GM19043 (cell line): ENCODE data around the gene GPR55.

ENCODE experiments used
- ATAC-seq: cut with Tn5 transposase; IDR thresholded peaks from one replicate; pipeline ENCODE4 v1.9.1; 2021; ENCODE audit warnings: low read depth; ENCODE audit not compliant: unreplicated experiment

Gene GPR55

DNA sequence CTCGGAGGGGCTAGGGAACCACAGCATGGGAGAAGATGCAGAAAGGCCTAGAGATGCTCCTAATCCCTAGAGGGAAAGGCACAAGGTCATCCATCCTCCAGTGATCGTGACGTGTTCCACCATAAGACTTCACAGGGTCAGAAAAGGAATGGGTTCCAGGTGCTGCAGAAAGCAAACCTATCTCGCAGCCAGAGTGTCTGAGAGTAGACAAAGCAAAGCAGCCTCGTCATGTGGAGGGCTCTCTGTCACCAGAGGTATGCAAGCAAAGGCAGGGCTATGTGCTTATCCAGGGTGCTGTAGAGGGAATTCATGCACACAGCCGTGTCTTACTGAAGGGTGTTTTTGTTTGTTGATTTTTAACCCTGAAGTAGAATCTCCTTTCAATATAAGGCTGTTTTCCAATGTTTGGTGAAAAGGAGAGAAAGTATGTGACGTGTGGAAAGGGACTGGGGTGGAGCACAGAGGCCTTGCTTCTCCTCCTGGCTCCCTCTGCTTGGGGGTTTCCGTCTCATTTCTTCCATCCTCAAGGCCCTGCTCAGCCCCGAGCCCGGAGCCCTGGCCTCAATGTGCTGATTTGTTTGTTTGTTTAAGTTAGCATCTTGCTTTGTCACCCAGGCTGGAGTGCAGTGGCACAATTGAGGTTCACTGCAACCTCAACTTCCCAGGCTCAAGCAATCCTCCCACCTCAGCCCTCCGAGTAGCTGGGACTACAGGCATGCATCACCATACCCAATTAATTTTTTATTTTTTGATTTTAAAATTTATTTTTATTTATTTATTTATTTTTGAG is 3.0 kb downstream of the GPR55 start:
- no peak for ATAC-seq

DNA sequence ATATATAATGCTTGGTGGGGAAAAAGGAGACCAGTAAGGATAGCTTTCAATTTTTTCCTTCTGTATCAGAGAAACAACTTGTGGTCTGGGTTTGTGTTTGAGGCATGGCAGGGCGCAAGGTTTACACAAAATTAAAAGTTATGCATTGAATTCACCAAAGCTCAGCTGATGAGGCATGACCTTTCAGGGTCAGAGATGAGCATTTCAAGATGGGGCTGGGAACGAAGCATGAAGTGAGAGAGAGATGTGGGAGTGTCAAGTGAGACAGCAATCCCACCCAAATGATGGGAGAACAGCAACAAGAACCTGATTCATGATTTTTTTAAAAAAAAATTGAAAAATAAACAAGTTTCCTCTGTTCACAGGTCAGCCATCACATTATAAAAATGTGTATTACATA is 4.9 kb downstream of the GPR55 start:
- no peak for ATAC-seq

DNA sequence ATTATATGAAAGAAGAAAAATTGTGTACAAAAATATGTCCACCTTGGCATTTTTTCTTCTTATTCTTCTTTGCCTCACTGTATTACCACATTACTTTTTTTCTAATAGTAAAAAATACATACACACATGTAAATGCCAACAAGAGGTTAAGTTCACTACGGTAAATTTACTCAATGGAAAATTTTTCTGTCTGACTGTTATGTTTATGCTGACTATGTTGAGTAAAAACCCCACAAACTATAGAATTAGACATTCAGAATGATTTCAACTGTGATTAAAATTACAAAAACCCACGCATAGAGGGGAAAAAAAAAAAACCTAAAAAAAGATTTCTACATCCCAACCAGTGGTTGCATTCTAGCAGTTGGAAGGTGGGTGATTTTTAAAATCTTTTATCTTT is 5.4 kb downstream of the GPR55 start:
- ATAC-seq: no peak

DNA sequence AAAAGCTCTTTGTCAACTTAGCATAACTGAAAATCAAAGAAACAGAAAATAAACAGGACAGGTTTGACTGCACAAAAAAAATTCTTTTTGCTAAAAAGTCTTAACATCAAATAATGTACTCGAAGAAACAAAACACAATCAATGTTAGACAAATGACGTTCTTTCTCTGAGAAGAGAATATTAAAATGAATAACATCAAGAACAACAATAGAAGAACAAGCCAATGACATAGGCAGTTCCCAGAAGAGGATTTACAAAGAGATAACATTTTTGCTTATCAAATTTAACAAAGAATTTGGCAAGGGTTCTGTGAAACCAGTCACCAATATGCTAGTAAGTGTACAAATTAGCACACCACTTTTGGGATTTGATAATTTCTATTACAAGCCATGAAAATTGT is 5.8 kb downstream of the GPR55 start:
- no peak for ATAC-seq

DNA sequence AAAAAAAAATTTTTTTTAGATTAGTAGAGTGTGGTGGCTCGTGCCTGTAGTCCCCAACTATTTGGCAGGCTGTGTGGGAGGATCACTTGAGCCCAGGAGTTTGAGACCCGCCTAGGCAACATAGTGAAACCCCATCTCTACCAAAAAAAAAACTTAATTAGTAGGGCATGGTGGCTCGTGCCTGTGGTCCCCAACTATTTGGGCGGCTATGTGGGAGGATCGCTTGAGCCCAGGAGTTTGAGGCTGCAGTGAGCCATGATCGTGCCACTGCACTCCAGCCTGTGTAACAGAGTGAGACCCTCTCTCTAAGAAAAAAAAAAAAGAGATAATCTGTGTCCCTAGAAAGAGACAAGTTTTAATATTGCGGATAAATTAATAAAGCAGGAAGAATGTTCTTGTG is 8.8 kb downstream of the GPR55 start:
- ATAC-seq: no peak

DNA sequence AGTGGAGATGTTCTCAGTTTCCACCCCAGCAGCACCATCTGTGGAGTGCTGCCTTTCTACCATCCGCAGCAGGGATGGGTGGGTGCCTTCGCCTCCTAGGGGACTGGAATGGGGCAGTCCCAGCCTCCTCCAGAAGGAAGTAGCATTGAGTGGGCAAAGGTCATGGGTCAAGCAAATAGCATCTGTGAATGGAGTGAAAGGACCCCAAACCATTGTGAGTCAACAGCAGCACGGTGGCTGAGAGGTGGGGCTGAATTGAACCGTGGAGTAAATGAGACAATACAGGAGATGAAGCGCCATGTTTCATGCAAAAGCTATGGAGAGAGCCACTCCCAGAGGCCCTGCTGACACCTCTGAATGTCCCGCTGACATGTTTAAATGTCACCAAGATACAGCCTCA is 9.7 kb downstream of the GPR55 start:
- ATAC-seq: no peak

DNA sequence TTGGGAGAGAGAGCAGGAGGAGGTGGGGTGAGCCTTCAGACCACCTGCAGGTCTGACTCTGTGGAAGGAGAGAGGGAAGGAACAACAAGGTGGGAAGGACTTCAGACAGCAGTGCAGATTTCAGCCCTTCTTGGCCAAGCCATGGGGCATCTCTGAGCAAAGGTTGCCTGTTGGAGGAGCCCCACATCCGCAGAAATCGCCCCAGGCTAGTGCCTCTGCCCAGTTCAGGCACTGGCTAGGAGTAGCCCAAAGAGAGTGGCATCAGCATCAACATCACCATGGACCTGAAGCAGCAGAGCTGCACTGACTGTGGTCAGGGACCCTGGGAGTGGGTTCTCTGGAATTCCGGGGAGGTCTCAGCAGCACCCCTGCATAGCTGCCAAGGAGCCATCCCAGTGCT is 10.2 kb downstream of the GPR55 start:
- ATAC-seq: no peak

DNA sequence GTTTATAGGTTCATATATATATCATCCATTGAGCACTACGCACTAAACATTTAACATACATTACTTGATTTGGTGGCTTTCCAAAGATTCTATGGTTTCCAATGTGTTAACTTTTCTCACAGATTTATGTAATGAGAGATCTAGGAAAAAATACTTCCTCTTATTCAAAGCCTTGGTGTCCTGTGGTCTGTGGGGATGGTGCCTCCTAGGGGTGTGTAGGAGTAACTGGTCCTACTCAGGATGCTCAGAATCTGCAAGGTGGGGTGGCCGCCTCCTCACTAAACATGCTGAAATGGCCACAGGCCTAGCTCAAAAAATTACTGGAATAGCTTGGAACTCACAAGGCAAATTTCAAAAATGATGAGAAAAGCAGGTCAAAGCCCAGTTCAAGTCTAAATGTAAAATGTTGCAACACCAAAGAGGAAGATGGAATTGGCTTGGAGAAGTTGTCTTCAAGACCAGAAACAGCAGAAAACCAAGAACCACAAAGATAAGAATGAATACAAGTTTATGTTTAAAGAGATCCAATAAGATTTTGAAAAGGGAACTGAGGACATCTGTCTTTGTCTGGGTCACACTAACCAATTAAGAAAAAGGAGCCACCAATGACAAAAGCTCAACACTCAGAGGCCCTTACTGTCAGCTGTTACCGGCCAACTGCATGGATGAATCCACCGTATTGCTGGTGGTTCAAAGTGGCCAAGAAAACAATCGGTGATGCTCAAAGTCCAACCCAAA is 11.5 kb downstream of the GPR55 start:
- ATAC-seq: no peak

DNA sequence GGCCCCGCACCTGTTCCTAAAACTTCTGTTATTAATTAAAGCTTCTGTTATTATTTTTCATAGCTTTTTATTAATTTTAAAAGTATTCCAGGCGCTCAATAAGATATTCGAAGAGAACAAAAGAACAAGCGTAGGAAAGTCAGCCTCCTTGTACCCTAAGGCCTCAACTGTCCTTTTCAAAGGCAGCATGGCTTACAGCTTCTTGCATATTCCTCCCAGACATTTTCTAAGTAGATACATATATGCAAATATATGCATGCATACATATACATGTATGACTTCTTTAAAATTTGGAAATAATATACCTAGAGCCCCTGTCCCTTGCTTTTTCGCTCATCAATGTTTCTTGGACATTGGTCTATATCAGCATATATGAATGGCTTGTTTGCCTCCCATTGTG is 12.3 kb downstream of the GPR55 start:
- no peak for ATAC-seq

DNA sequence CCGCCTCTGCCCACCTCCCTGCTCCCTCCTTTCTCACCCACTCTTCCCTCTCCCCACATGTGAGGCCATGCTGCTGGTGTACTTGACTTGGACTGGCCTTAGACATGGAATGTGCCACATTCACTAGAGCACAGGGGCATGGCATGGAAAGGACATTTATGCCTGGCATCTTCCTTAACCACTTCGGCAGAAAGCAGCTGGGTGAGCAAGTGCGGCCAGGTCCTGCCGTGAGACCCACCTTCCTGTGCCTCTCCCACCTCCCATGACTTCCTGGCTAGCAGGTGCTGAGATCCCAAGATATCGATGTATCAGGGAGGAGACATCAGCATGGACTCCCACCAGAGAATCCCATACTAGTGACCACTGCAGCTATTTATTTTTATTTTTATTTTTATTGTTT is 13.0 kb downstream of the GPR55 start:
- no peak for ATAC-seq

DNA sequence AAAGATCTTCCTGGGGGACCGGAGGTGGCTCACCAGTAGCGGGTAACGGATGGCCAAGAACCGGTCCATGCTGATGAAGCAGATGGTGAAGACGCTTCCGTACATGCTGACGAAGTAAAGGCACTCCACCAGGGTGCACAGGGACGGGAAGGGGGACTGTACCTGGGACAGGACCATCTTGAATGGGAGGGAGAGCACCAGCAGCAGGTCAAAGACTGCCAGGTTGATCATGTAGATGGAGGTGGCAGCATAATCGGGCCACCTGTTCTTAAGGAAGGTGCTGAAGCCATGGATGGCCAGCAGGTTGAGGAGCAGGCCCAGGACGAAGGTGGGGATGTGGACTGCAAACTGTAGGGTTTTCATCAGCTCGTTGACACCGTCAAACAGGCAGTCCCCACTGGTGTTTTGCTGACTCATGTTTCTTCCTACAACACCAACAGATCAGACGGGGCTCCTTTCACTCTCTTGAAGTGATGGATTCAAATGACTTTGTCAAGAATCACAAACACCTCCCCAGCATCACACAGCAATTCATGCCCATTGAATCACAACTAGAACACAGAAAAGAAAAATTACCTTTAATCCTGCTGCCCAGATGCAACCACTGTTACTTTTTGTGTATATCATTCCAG is 14.4 kb downstream of the GPR55 start:
- ATAC-seq: no peak

DNA sequence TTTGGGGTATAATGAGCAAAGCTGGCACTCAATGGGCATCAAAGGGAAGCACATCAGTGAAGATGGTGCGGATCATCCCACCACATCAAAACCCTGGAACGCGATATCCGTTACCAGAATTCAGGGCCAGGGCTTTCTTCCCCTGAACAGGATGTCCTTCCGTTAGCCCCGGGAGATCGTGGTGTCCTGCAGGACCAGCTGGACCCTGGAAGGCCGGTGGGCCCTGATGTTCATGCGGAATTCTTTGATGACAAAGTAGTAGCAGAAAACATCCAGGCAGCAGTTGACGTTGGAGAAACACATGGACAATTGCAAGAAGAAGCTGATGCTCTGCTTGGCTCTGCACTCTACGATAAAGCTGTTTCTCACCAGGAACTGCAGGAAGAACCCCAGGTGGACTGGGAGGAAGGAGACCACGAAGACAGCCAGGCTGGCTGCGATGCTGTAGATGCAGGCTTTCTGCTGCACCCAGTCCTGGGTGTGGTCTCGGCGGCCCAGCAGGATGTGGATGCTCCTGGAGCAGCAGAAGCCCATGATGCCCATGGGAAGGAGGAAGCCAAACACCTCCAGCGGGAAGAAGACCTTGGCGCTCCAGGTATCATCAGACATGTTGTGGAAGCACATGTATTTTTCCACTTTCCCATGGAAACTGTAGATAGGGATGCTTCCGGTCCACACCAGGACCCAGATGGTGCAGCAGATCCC is 15.0 kb downstream of the GPR55 start:
- ATAC-seq: no peak

DNA sequence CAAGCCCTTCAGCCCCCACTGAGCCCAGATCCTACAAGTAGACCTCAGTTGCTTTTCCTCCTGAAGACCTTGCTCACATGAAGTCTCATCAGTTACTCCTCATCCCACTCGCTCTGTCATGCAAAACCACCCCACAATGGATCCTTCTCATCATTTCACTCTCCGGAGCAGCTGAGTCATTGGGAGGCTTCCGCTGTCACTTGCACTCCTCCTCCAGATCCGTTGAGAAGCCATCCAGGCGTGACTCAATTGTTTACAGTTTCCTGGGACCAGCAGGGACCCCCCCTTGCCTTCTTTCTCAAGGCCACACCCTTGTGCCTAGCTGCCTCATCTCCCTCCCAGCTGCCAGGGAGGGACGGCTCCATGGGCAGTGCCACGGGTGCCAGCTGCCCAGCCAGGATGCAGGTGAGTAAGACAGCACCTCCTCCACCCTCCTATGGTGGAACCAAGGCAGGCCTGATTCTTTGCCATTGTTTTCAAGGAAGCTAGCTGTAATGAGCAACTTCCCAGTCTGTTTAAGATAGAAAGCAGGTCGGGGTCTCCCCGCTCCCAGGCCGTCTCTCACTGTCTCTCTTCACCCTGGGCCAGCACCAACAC is 16.3 kb downstream of the GPR55 start:
- ATAC-seq: no peak

DNA sequence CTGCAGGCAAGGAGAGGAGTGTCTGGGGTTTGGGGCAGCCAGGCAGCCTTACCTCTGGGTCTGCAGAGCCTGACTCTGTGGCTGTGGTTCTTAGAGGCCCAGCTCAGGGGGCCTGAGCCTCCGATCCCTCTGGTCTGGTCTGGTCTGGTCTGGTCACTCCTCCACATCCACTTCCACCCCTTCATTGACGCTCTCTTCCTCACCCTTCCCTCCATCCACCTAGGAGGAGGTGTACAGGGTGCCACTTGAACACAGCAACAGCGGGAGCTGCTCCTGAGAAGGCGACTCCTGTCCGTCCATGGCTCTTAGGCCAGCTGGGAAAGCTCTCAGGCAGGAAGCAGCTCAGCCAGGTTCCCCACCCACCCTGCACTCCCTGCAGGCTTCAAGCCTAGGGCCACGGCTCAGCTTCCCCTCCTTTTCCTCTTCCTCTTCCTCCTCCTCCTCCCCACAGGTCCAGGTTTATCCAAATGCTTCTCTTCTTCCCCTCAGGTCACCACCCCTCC is 16.9 kb downstream of the GPR55 start:
- ATAC-seq: no peak

DNA sequence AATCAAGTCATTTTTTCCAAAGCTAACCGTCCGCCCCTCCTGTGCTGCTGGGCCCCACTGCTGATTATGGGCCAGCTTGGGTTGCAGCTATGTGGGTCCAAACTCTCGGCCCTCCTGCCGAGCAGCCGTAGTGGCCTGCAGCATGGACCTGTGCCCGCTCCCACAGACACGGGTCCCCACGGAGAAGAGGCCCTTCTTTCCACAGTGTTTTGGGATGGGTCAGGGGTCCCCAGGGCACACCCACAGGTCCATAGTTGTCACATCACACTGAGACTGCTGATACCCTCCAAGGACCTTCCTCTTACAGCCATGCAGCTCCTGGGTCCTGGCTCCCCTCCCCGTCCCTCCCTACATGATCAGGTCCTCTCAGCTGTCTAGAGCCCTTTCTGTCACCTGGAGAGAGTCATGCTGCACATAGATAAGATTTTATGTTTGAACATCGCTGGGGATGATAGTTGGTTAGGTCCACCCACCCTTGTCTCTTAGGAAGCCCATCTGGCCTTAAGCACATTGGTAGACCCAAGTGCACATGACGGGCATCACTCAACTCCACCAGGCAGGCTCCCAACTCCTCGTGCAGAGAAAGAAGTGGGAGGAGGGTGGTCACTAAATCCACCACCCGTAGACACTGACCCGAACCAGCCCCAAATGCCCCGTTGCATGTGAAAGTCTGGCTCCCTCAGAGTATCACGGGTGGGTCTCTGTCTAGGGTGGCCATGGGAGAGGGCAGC is 17.5 kb downstream of the GPR55 start:
- no peak for ATAC-seq

DNA sequence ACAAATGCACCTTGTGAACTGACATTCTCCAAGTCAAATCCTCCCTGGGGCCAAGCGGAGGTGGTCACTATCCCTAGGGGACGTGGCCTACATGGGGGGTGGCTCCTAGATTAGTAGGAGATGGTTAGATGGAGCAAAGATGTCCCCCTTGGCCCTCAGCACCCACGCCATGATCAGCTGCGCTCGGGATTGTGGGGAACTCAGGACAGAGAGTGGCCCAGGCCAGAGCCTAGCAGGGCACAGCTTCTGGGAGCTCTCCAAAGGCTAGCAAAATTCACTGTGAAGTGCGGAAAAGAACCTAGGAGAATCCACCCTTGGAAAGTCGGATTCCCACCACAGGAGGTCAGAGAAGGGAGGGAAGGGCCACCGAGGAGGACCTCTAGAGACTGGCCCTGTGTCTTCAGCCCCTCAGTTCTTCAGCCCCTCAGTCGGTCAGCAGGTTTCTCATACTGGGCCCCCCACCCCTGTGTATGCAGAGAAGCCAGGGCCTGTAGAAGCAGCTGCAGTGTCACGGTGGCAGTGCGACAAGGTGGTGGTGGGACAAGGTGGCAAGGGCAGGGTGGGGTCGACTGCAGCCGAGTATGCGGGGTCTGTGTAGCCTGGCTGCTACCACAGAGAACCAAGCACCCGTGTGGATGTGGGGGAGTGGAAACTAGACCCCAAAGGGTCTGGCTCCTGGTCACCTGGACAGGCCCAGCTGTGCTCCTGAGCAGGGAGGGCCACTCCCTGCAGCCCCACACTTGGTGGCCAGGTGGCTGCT is 18.4 kb downstream of the GPR55 start:
- ATAC-seq: no peak

DNA sequence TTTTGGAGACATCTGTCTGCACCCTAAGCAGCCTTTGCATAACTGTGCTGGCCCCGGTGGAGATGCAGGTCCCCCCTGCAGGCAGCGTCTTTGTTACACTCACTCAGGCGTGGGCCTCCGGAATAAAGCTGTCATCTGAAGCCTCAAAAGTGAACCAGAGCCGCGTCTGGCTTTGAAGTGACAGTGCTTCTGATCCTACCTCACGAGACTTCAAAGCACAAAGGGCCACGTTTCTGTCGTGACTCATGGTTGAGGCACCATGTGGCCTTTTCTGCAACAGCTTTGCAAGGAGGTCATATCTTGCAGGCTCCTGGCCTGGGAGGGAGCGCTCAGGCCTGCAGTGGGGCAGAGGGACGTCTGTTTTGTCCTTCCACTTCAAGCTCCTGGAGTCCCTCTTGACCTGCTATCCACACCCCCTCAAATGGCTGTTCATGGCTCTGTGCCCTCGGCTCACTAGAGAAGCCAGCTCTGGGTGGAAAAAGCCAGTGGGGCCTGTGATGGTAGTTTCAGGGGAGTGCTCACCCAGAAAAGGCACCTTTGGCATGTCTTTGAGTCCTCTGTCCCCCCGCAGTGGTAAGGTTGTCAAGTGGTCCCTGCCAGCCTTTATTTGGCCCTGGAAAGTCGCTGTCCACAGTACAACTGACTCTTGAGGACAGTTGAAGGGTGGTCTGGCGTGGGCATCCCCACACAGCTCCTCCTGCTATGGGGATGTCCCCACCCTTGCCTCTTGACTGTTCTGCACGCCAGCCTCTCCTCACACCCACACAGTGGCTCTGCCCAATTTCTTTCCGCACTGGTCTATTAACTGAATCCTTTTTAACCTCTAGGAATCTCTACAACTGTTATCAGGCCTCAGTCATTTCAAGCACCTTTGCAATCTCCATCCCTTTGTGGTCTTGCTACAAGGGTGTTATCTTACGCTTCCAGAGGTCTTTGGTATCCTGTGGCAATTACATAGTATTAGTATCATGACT is 19.3 kb downstream of the GPR55 start:
- no peak for ATAC-seq

DNA sequence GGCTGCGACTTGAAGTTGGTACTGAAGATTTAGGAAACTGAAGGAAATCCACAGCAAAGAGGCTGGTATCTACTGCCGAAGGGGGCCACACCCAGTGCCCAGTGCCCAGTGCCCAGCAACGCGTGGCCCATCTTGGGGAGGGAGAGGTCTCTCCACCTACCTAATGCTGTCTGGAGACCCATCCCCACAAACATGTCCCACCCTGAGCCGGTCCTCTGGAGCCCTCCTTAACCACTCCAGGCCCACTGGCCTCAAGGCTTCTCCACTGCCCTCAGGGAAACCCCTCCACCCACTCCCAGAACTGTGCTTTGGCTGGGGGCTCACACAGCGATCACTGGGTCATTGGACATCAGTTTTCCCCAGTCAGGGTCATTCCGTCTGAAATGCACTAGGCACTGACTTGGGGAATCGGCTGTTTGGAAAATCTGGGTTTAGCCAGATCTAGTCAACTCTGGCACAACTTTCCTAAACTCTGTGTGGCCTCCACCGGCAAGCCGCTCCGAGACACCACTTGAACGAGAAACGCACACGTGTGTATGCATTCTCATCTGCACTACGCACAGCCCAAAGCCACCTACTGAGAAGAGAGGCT is 20.1 kb downstream of the GPR55 start:
- ATAC-seq: no peak
